AG09309 (cell line): ENCODE results near the gene LRRC43.

Experiments used
- DNase-seq: peaks from one replicate; pipeline ENCODE4 v3.0.0-alpha.2; 2010; ENCODE audit warnings: low read depth
- H3K4me3 ChIP-seq: 2 replicates; pipeline ENCODE4 v1.5.1; 2011; ENCODE audit warnings: mild to moderate bottlenecking, low read depth, low read length, moderate library complexity; ENCODE audit not compliant: control insufficient read depth
- TF ChIP-seq, protein P1 (sequence below): IDR thresholded peaks from 2 replicates; pipeline ENCODE4 v1.5.1; 2011; ENCODE audit warnings: mild to moderate bottlenecking, low read depth, low read length, inconsistent platforms; ENCODE audit not compliant: insufficient read depth, control insufficient read depth; ENCODE audit errors: missing control alignments

The LRRC43 gene

DNA sequence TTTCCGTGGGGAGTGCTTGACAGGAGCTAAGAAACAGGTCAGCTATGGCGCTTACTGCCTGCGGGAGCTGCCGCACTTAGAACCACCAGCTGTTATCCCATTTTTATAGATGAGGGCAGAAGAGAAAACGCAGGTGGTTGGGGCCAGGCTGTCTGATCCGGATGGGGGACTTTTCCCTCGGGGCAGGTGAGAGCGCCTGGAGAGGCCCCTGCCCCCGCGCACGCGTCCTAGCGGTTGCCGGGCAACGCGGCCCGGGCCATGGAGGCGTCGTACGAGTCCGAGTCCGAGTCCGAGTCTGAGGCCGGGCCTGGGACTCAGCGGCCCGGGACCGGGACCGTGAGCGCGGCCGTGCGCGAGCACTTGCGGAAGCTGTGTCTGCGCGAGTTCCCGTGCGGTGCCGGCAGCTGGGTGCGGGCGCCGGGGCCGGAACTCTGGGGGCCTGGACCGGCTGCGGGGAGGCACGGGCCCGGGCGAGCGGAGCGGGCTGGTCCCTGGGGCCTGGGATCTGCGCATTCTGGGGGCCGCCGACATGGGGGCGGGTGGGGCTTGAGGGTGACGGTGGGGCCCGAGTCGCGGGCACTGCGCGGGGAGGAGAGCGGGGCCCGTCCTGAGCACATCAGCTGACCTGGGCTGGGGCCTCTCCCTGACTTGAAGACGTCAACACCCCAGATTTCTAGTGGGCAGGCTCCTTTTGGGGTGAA, at the start of gene LRRC43:
Gene LRRC43, plus strand, starts transcription at position 237 of the 701 bp plus-strand sequence. Its CDS starts 22 bp downstream, at position 259.
- TF ChIP-seq, protein P1, sequence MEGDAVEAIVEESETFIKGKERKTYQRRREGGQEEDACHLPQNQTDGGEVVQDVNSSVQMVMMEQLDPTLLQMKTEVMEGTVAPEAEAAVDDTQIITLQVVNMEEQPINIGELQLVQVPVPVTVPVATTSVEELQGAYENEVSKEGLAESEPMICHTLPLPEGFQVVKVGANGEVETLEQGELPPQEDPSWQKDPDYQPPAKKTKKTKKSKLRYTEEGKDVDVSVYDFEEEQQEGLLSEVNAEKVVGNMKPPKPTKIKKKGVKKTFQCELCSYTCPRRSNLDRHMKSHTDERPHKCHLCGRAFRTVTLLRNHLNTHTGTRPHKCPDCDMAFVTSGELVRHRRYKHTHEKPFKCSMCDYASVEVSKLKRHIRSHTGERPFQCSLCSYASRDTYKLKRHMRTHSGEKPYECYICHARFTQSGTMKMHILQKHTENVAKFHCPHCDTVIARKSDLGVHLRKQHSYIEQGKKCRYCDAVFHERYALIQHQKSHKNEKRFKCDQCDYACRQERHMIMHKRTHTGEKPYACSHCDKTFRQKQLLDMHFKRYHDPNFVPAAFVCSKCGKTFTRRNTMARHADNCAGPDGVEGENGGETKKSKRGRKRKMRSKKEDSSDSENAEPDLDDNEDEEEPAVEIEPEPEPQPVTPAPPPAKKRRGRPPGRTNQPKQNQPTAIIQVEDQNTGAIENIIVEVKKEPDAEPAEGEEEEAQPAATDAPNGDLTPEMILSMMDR, result no peak
- DNase-seq, result no peak
- peak within 1 kb of the TSS; percentile 33 for H3K4me3 ChIP-seq

GRCh38 chr12:122133192-122133950, 49.6 kb upstream of the LRRC43 start:
- H3K4me3 ChIP-seq, result no peak overlapping the region
- TF ChIP-seq, protein P1, result no peak
- DNase-seq, result no peak

GRCh38 chr12:122135437-122136031, 47.4 kb upstream of the LRRC43 start:
- DNase-seq, result no peak
- TF ChIP-seq, protein P1, result no peak
- no peak overlapping the region for H3K4me3 ChIP-seq

DNA sequence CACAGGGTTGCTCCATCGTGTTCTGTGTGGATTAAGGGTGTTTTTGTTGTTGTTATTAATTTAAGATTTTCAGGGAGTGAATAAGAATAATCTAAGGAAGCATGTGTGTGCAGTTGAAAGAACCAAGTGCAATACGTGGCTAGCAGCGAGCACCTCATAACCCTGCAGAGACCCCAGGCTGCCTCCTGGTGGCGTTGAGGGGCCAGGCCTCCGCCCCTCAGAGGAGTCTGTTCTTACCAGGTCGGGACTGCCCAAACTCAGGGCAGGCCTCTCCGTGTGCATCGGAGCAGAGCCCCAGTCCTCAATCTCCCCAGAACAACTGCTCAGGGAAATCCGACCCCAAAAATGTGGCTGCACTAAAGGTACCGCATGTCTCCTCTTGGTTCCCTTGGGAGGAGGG, 45.7 kb upstream of the LRRC43 start:
- H3K4me3 ChIP-seq, result no peak overlapping the region
- TF ChIP-seq, protein P1, result no peak
- DNase-seq, result no peak

- DNase-seq, result no peak
- H3K4me3 ChIP-seq, result no peak overlapping the region
- TF ChIP-seq, protein P1, result no peak
These were observed 45.2 kb upstream of the LRRC43 start for GRCh38 chr12:122137681-122138080.

DNA sequence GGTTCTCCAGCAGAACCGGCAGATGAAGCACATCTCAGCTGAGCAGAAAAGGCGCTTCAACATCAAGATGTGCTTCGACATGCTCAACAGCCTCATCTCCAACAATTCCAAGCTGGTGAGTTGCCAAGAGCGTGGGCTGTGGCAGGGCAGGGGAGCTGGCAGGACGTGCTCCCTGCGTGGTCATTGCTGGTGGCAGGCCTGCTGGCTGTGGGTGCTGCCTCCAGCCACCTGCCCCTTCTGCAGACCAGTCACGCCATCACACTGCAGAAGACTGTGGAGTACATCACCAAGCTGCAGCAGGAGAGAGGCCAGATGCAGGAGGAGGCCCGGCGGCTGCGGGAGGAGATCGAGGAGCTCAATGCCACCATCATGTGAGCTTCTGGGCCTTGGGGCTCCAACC, 44.7 kb upstream of the LRRC43 start:
- TF ChIP-seq, protein P1, result no peak
- no peak overlapping the region for H3K4me3 ChIP-seq
- DNase-seq, result no peak
